Activated T-helper 2 cell treated with anti-CD3 and anti-CD28 coated beads, Interferon-gamma antibody, Interleukin-2, Interleukin-4, amounts not matched to agents 10 μg/mL and 5 μg/mL and 100 μg/mL, durations not matched to agents 14 hours and 24 hours and 36 hours (primary cell): Measurements from ENCODE around the gene KIF21B. TPM values are rescaled to one million over a fixed set of nuclear protein-coding genes. Genes with fewer than 3 reads are reported as not detected.
A peak's percentile ranks its signal among the peaks of the same experiment; 100 is the strongest.

Experiments used
- DNase-seq: peaks from one replicate; pipeline ENCODE4 v3.0.0; 2021; ENCODE audit warnings: low spot score
- H3K27ac Mint-ChIP-seq: one replicate; pipeline ENCODE4 v1.8.0; 2021; ENCODE audit warnings: mixed read lengths
- H3K27me3 Mint-ChIP-seq: one replicate; pipeline ENCODE4 v1.8.0; 2021; ENCODE audit warnings: low read depth, mixed read lengths
- H3K36me3 Mint-ChIP-seq: one replicate; pipeline ENCODE4 v1.8.0; 2021; ENCODE audit warnings: low read depth, mixed read lengths
- H3K4me1 Mint-ChIP-seq: one replicate; pipeline ENCODE4 v1.8.0; 2021; ENCODE audit warnings: low read depth, mixed read lengths
- H3K4me3 Mint-ChIP-seq: one replicate; pipeline ENCODE4 v1.8.0; 2021; ENCODE audit warnings: low read depth, mild to moderate bottlenecking, moderate library complexity, mixed read lengths
- H3K9me3 Mint-ChIP-seq: one replicate; pipeline ENCODE4 v1.8.0; 2021; ENCODE audit warnings: mixed read lengths
- intact Hi-C: fragments of 100-400 bp; cut with micrococcal nuclease; formaldehyde crosslinking; loops from one replicate; pipeline ENCODE4 v1.15.1; 2023
- total RNA-seq: library from RNA; stranded (reverse); gene quantifications from 2 replicates; pipeline ENCODE4 v1.2.3, GENCODE V29; 2022

The KIF21B gene
- total RNA-seq = 50.4 and 53.2 TPM in 2 replicates

- peak within 1 kb of the TSS; percentile 96 for H3K4me3 Mint-ChIP-seq
- peaks cover 14% of the 10 kb centered on the region for H3K36me3 Mint-ChIP-seq
- no peaks in the 10 kb centered on the region for H3K9me3 Mint-ChIP-seq
- H3K4me1 Mint-ChIP-seq = peaks cover 69% of the 10 kb centered on the region
- peak; percentile 90 for DNase-seq
- H3K27me3 Mint-ChIP-seq = no peaks in the 10 kb centered on the region
- peak within 1 kb of the TSS; percentile 98 for H3K27ac Mint-ChIP-seq
- intact Hi-C loops = loop anchor here (5.0 kb wide), 3 partner anchors 116 to 396 kb away; no protein-coding TSS in a partner anchor
Observed at GRCh38 chr1:201023517-201023902, at the start of gene KIF21B. Gene KIF21B (minus strand): TSS chr1:201023714. CDS start chr1:201023383, 331 bp downstream.

DNA sequence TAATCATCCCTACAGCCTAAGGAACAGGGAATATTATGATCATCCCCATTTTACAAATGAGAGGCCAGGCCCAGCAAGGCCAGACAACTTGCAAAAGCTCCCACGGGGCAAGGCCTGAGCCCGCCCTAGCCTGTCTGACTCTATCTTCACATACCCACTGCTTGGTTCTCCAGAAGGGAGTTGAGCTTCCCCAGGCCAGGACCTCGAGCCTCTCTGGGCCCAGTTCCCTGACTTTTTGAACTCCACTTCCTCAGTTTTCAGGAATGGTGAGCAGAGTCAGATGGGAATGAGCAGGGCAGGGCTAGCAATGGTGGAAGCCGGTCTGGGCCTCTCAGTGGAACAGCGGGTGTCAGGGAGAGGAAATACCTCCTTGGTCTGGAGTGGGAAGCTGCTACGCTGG is 49.4 kb upstream of the KIF21B start:
- Mint-ChIP-seq H3K4me3 (no peak overlapping the region), H3K27ac (no peak overlapping the region), H3K36me3 (no peaks in the 10 kb centered on the region), H3K4me1 (no peaks in the 10 kb centered on the region), H3K27me3 (no peaks in the 10 kb centered on the region), H3K9me3 (no peaks in the 10 kb centered on the region)
- intact Hi-C loops = no loop called here
- DNase-seq = no peak

GRCh38 chr1:201072149-201072548 is 48.6 kb upstream of the KIF21B start:
- H3K27ac Mint-ChIP-seq = no peak overlapping the region
- no peaks in the 10 kb centered on the region for H3K4me1 Mint-ChIP-seq
- H3K4me3 Mint-ChIP-seq = no peak overlapping the region
- peaks cover 2% of the 10 kb centered on the region for H3K27me3 Mint-ChIP-seq
- no peaks in the 10 kb centered on the region for H3K36me3 Mint-ChIP-seq
- no peak for DNase-seq
- H3K9me3 Mint-ChIP-seq = no peaks in the 10 kb centered on the region
- intact Hi-C loops = no loop called here

GRCh38 chr1:201069636-201070035 is 46.1 kb upstream of the KIF21B start:
- Mint-ChIP-seq H3K36me3 (no peaks in the 10 kb centered on the region), H3K9me3 (no peaks in the 10 kb centered on the region), H3K27me3 (peaks cover 4% of the 10 kb centered on the region), H3K4me3 (no peak overlapping the region), H3K27ac (no peak overlapping the region), H3K4me1 (no peaks in the 10 kb centered on the region)
- no peak for DNase-seq
- intact Hi-C loops = no loop called here

DNA sequence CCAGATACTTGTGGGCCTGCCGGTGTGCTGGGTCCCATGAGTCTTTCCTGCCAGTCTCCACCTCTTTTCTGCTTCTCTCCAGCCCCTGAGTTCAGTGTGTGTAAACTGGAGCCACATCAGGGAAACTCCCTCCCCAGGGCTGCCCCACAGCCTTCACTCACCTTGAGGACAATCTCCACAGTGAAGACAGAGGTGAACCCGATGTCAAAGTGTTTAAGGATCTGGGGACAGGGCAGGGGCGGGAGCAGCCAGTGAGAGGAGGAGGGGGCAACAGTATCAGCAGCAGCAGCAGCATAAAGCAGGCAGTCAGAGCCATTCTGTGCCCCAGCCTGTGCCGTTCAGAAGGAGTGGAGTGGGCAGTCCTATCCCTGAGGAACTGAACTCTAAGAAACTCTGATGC is 45.5 kb upstream of the KIF21B start:
- no peaks in the 10 kb centered on the region for H3K9me3 Mint-ChIP-seq
- intact Hi-C loops = no loop called here
- H3K4me3 Mint-ChIP-seq = no peak overlapping the region
- H3K27me3 Mint-ChIP-seq = peaks cover 7% of the 10 kb centered on the region
- no peak for DNase-seq
- H3K27ac Mint-ChIP-seq = no peak overlapping the region
- no peaks in the 10 kb centered on the region for H3K4me1 Mint-ChIP-seq
- no peaks in the 10 kb centered on the region for H3K36me3 Mint-ChIP-seq

GRCh38 chr1:201066986-201067385 is 43.5 kb upstream of the KIF21B start:
- no peak overlapping the region for H3K4me3 Mint-ChIP-seq
- H3K9me3 Mint-ChIP-seq = no peaks in the 10 kb centered on the region
- no peaks in the 10 kb centered on the region for H3K4me1 Mint-ChIP-seq
- intact Hi-C loops = no loop called here
- H3K27me3 Mint-ChIP-seq = peaks cover 7% of the 10 kb centered on the region
- H3K27ac Mint-ChIP-seq = no peak overlapping the region
- no peak for DNase-seq
- H3K36me3 Mint-ChIP-seq = no peaks in the 10 kb centered on the region

DNA sequence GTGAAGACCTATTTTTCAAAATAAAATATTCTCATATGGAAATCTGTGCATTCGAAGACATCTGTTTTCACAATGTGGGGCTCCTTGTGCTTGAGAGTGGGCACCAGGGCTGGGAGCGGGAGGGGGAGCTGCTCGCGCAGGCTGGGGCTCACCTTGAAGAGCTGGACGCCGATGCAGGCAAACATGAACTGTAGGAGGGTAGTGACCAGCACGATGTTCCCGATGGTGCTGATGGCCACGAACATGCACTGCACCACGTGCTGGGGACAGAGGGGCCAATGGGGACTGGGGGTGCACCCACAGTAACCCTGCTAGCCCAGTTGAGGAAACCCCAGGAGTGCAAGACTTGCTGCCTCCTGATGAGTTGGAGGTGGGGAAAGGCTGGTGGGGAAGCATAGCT is 42.2 kb upstream of the KIF21B start:
- Mint-ChIP-seq H3K36me3 (no peaks in the 10 kb centered on the region), H3K27ac (no peak overlapping the region), H3K4me3 (no peak overlapping the region), H3K9me3 (no peaks in the 10 kb centered on the region), H3K4me1 (no peaks in the 10 kb centered on the region), H3K27me3 (peaks cover 7% of the 10 kb centered on the region)
- intact Hi-C loops = no loop called here
- no peak for DNase-seq

GRCh38 chr1:201064806-201065205 is 41.3 kb upstream of the KIF21B start:
- Mint-ChIP-seq H3K27me3 (peaks cover 7% of the 10 kb centered on the region), H3K27ac (no peak overlapping the region), H3K4me3 (no peak overlapping the region), H3K36me3 (no peaks in the 10 kb centered on the region), H3K4me1 (no peaks in the 10 kb centered on the region), H3K9me3 (no peaks in the 10 kb centered on the region)
- intact Hi-C loops = no loop called here
- DNase-seq = no peak

DNA sequence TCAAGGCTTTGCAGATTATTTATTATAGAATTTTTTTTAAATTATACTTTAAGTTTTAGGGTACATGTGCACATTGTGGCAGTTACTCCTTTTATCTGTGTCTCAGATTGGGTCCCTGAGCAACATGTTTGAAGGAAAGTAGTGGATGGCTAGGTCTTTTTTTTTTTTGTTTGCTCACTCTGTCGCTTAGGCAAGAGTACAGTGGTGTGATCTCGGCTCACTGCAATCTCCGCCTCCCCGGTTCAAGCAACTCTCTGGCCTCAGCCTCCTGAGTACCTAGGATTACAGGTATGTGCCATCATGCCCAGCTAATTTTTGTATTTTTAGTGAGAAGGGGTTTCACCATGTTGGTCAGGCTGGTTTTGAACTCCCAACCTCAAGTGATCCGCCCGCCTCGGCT is 39.6 kb upstream of the KIF21B start:
- Mint-ChIP-seq H3K27ac (no peak overlapping the region), H3K4me3 (no peak overlapping the region), H3K4me1 (peaks cover 1% of the 10 kb centered on the region), H3K9me3 (no peaks in the 10 kb centered on the region), H3K36me3 (no peaks in the 10 kb centered on the region), H3K27me3 (peaks cover 7% of the 10 kb centered on the region)
- DNase-seq = no peak
- intact Hi-C loops = no loop called here

DNA sequence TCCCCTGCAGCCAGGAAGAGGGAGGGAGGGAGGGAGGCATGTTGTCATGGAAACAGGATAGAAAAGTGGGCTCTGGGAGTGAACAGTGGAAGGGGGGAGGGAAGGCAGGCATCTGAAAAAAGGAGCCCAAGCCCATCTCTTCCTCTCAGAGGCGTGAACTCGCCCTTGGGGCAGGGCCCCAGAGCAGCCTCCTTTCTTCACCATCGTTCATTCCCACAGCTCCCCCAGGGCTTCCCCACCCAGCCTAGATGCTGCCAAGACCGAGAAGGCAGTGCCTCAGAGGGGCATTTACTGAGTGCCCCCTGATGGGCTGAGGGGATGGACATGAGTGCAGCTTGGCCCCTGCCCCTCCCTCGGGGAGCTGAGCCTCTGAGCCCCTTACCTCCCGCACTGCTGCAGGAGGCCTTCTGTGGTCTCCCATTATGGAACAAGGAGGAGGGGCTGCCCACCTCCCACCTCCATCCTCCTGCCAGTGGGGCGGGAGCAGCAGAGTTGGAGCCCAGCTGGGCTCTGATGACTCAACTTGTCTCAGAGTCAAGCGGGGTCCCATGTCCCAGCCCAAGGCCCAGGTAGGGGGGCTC is 39.1 kb upstream of the KIF21B start:
- no peak overlapping the region for H3K27ac Mint-ChIP-seq
- peaks cover 7% of the 10 kb centered on the region for H3K27me3 Mint-ChIP-seq
- H3K9me3 Mint-ChIP-seq = no peaks in the 10 kb centered on the region
- DNase-seq = no peak
- no peak overlapping the region for H3K4me3 Mint-ChIP-seq
- peaks cover 6% of the 10 kb centered on the region for H3K4me1 Mint-ChIP-seq
- intact Hi-C loops = no loop called here
- H3K36me3 Mint-ChIP-seq = no peaks in the 10 kb centered on the region

GRCh38 chr1:201061886-201062285 is 38.4 kb upstream of the KIF21B start:
- Mint-ChIP-seq H3K4me3 (no peak overlapping the region), H3K4me1 (peaks cover 11% of the 10 kb centered on the region), H3K27me3 (peaks cover 5% of the 10 kb centered on the region), H3K36me3 (no peaks in the 10 kb centered on the region), H3K27ac (no peak overlapping the region), H3K9me3 (no peaks in the 10 kb centered on the region)
- DNase-seq = no peak
- intact Hi-C loops = no loop called here

GRCh38 chr1:201061049-201061448 is 37.5 kb upstream of the KIF21B start:
- Mint-ChIP-seq H3K27me3 (peaks cover 5% of the 10 kb centered on the region), H3K36me3 (no peaks in the 10 kb centered on the region), H3K4me1 (peaks cover 12% of the 10 kb centered on the region), H3K9me3 (no peaks in the 10 kb centered on the region), H3K27ac (no peak overlapping the region), H3K4me3 (no peak overlapping the region)
- intact Hi-C loops = no loop called here
- no peak for DNase-seq

GRCh38 chr1:201060586-201060985 is 37.1 kb upstream of the KIF21B start:
- H3K9me3 Mint-ChIP-seq = no peaks in the 10 kb centered on the region
- no peak overlapping the region for H3K4me3 Mint-ChIP-seq
- H3K27me3 Mint-ChIP-seq = peaks cover 5% of the 10 kb centered on the region
- DNase-seq = no peak
- no peaks in the 10 kb centered on the region for H3K36me3 Mint-ChIP-seq
- intact Hi-C loops = no loop called here
- H3K4me1 Mint-ChIP-seq = peaks cover 12% of the 10 kb centered on the region
- H3K27ac Mint-ChIP-seq = no peak overlapping the region
